IMR-90 (cell line): ENCODE data around the gene TRPV4. TPM values are rescaled to one million over a fixed set of nuclear protein-coding genes. Genes with fewer than 3 reads are reported as not detected.
A peak's percentile ranks its signal among the peaks of the same experiment; 100 is the strongest.

ENCODE experiments used
- ATAC-seq: fragments of 200-7000 bp; cut with Tn5 transposase; 2 replicates; pipeline ENCODE4 v1.9.1; 2020; ENCODE audit warnings: low read depth, mild to moderate bottlenecking, moderate library complexity
- BruUV-seq: library from RNA; stranded (reverse); fragments of 400-500 nt; replicated peaks from 2 replicates; lab custom pipeline; 2021; lab: Mats Ljungman, UMichigan
- CTCF ChIA-PET: fragments of 300-600 bp; formaldehyde crosslinking; extraction: SDS; loops from one replicate; lab custom pipeline; 2021; ENCODE audit warnings: antibody characterized with exemption; lab: Yijun Ruan, JAX
- POLR2A ChIA-PET: fragments of 300-600 bp; sonication (Branson Sonifier 250); formaldehyde crosslinking; loops from one replicate; lab custom pipeline; 2022; ENCODE audit warnings: antibody characterized with exemption; ENCODE audit not compliant: unreplicated experiment; lab: Charles Lee
- DNase-seq: peaks from one replicate; pipeline ENCODE4 v3.0.0; 2013
- H2AFZ ChIP-seq: replicated peaks from 2 replicates; pipeline ENCODE3; 2013; ENCODE audit warnings: low read length, mild to moderate bottlenecking; ENCODE audit not compliant: poor library complexity
- H2AK5ac ChIP-seq: 2 replicates; pipeline ENCODE4 v1.6.1; 2013; ENCODE audit warnings: low read depth, low read length, inconsistent platforms
- H2AK9ac ChIP-seq: replicated peaks from 2 replicates; pipeline ENCODE3; 2013; ENCODE audit warnings: mild to moderate bottlenecking, low read depth, low read length, moderate library complexity; ENCODE audit not compliant: poor library complexity
- H2BK120ac ChIP-seq: 2 replicates; pipeline ENCODE4 v1.6.1; 2013; ENCODE audit warnings: low read depth, low read length, inconsistent platforms
- H2BK15ac ChIP-seq: 3 replicates; pipeline ENCODE4 v1.6.1; 2013; ENCODE audit warnings: low read depth, low read length, inconsistent platforms
- H2BK20ac ChIP-seq: 2 replicates; pipeline ENCODE4 v1.6.1; 2013; ENCODE audit warnings: low read depth, mild to moderate bottlenecking, inconsistent platforms, low read length, moderate library complexity
- H2BK5ac ChIP-seq: 2 replicates; pipeline ENCODE4 v1.6.1; 2013; ENCODE audit warnings: mild to moderate bottlenecking, low read depth, low read length, inconsistent platforms; ENCODE audit not compliant: poor library complexity, severe bottlenecking
- H3K14ac ChIP-seq: replicated peaks from 2 replicates; pipeline ENCODE4 v1.6.1; 2013; ENCODE audit warnings: low read depth, low read length, inconsistent platforms
- H3K18ac ChIP-seq: 2 replicates; pipeline ENCODE4 v1.6.1; 2013; ENCODE audit warnings: low read depth, low read length, control low read depth
- H3K23ac ChIP-seq: 2 replicates; pipeline ENCODE4 v1.6.1; 2013; ENCODE audit warnings: low read depth, low read length, inconsistent platforms
- H3K27ac ChIP-seq: 2 replicates; pipeline ENCODE4 v1.5.1; 2013; ENCODE audit warnings: mild to moderate bottlenecking, control low read depth, low read length; ENCODE audit not compliant: insufficient read depth
- H3K27me3 ChIP-seq: 2 replicates; pipeline ENCODE4 v1.6.1; 2013; ENCODE audit warnings: low read length; ENCODE audit not compliant: control insufficient read depth, insufficient read depth
- H3K36me3 ChIP-seq: 2 replicates; pipeline ENCODE4 v1.6.1; 2013; ENCODE audit warnings: low read length, mixed read lengths; ENCODE audit not compliant: control insufficient read depth, insufficient read depth
- H3K4ac ChIP-seq: 2 replicates; pipeline ENCODE4 v1.6.1; 2013; ENCODE audit warnings: low read depth, low read length, inconsistent platforms
- H3K4me1 ChIP-seq: 2 replicates; pipeline ENCODE4 v1.6.1; 2013; ENCODE audit warnings: low read length, mixed read lengths; ENCODE audit not compliant: control insufficient read depth, insufficient read depth
- H3K4me2 ChIP-seq: 2 replicates; pipeline ENCODE4 v1.6.1; 2013; ENCODE audit warnings: low read depth, mild to moderate bottlenecking, control low read depth, low read length, moderate library complexity
- H3K4me3 ChIP-seq: 2 replicates; pipeline ENCODE4 v1.5.1; 2013; ENCODE audit warnings: low read depth, mild to moderate bottlenecking, control low read depth, low read length, moderate library complexity; ENCODE audit not compliant: insufficient read depth
- H3K56ac ChIP-seq: 2 replicates; pipeline ENCODE4 v1.6.1; 2013; ENCODE audit warnings: low read length, inconsistent platforms; ENCODE audit not compliant: insufficient read depth; ENCODE audit errors: extremely low read depth
- H3K79me1 ChIP-seq, 2 experiments: 2 replicates each; pipeline ENCODE4 v1.6.1; 2013; ENCODE audit warnings: low read length in 2 of 2, inconsistent platforms in 1 of 2, low read depth in 1 of 2
- H3K9ac ChIP-seq: 2 replicates; pipeline ENCODE4 v1.6.1; 2013; ENCODE audit warnings: low read depth, low read length, control low read depth
- H3K9me1 ChIP-seq: 2 replicates; pipeline ENCODE4 v1.6.1; 2013; ENCODE audit warnings: low read length, inconsistent platforms; ENCODE audit not compliant: insufficient read depth
- H3K9me3 ChIP-seq: 2 replicates; pipeline ENCODE4 v1.6.1; 2013; ENCODE audit warnings: low read length; ENCODE audit not compliant: control insufficient read depth, insufficient read depth
- H4K20me1 ChIP-seq: 2 replicates; pipeline ENCODE4 v1.6.1; 2013; ENCODE audit warnings: low read length, inconsistent platforms; ENCODE audit not compliant: insufficient read depth
- H4K5ac ChIP-seq: 2 replicates; pipeline ENCODE4 v1.6.1; 2013; ENCODE audit warnings: mild to moderate bottlenecking, low read depth, low read length, control low read depth
- H4K8ac ChIP-seq, 2 experiments: 2 replicates each; pipeline ENCODE4 v1.6.1; 2013; ENCODE audit warnings: low read depth in 2 of 2, low read length in 2 of 2, control low read depth in 1 of 2, inconsistent platforms in 1 of 2
- H4K91ac ChIP-seq: 2 replicates; pipeline ENCODE4 v1.6.1; 2013; ENCODE audit warnings: low read depth, low read length, inconsistent platforms; ENCODE audit not compliant: insufficient read depth
- BHLHE40 ChIP-seq: fragments of 150-350 bp; IDR thresholded peaks from 2 replicates; pipeline ENCODE4 v1.6.1; 2016; ENCODE audit warnings: mild to moderate bottlenecking, low read depth, low read length
- CEBPB ChIP-seq: IDR thresholded peaks from 2 replicates; pipeline ENCODE4 v1.6.1; 2012; ENCODE audit warnings: low read depth, low read length, improper control_type of control experiment
- CHD1 ChIP-seq: IDR thresholded peaks from 2 replicates; pipeline ENCODE4 v1.6.1; 2012; ENCODE audit warnings: low read depth, low read length, improper control_type of control experiment
- FOS ChIP-seq: fragments of 150-350 bp; IDR thresholded peaks from 2 replicates; pipeline ENCODE4 v1.6.1; 2016; ENCODE audit warnings: low read depth, low read length
- MAFK ChIP-seq: IDR thresholded peaks from 2 replicates; pipeline ENCODE4 v1.6.1; 2012; ENCODE audit warnings: low read depth, low read length, improper control_type of control experiment
- MAZ ChIP-seq: IDR thresholded peaks from 2 replicates; pipeline ENCODE4 v1.6.1; 2012; ENCODE audit warnings: low read depth, mild to moderate bottlenecking, low read length, improper control_type of control experiment, moderate library complexity, borderline replicate concordance
- MXI1 ChIP-seq: IDR thresholded peaks from 2 replicates; pipeline ENCODE4 v1.6.1; 2012; ENCODE audit warnings: low read depth, mild to moderate bottlenecking, low read length, moderate library complexity, borderline replicate concordance
- POLR2A ChIP-seq: IDR thresholded peaks from 2 replicates; pipeline ENCODE4 v1.6.1; 2012; ENCODE audit warnings: mild to moderate bottlenecking, low read depth, low read length
- RAD21 ChIP-seq: IDR thresholded peaks from 2 replicates; pipeline ENCODE4 v1.6.1; 2012; ENCODE audit warnings: low read length, improper control_type of control experiment
- RCOR1 ChIP-seq: IDR thresholded peaks from 2 replicates; pipeline ENCODE4 v1.6.1; 2012; ENCODE audit warnings: mild to moderate bottlenecking, low read length, improper control_type of control experiment; ENCODE audit not compliant: insufficient replicate concordance
- RFX5 ChIP-seq: IDR thresholded peaks from 2 replicates; pipeline ENCODE4 v1.8.0; 2012; ENCODE audit warnings: low read depth, mild to moderate bottlenecking, low read length, moderate library complexity
- SMC3 ChIP-seq: fragments of 150-350 bp; IDR thresholded peaks from 2 replicates; pipeline ENCODE4 v1.6.1; 2016; ENCODE audit warnings: low read depth, mild to moderate bottlenecking, antibody characterized with exemption, low read length, moderate library complexity
- WGBS, 2 experiments: methylation state at CpG; one replicate each; pipeline versions ENCODE4 v1.1.5 to v1.1.7; 2013; ENCODE audit warnings: missing lambda C conversion rate in 2 of 2; ENCODE audit not compliant: insufficient read length in 1 of 2; ENCODE audit errors: extremely low coverage in 2 of 2; 5-methylcytosine and 5-hydroxymethylcytosine counted together
- dilution Hi-C: fragments of 300-500 bp; cut with HindIII; formaldehyde crosslinking; loops from one replicate; pipeline ENCODE4 v1.14.3; 2018; ENCODE audit warnings: low sequenced_read_pairs; ENCODE audit not compliant: unreplicated experiment
- in situ Hi-C: fragments of 300-500 bp; cut with MboI; formaldehyde crosslinking; loops from 3 replicates; pipeline ENCODE4 v1.14.3; 2019; ENCODE audit warnings: low sequenced_read_pairs, inconsistent platforms, mixed read lengths
- intact Hi-C: fragments of 100-400 bp; cut with micrococcal nuclease; formaldehyde crosslinking; loops from 2 replicates; pipeline ENCODE4 v1.10.0; 2022
- polyA plus RNA-seq, 3 experiments: library from polyadenylated mRNA; depleted of rRNA; stranded (reverse); fragments of >200 nt; gene quantifications; 2 replicates each; pipeline ENCODE4 v1.2.3, GENCODE V29; 2012; ENCODE audit warnings: low replicate concordance in 1 of 3
- total RNA-seq: library from RNA; depleted of rRNA; stranded (reverse); fragments of >200 nt; gene quantifications from 2 replicates; pipeline ENCODE4 v1.2.3, GENCODE V29; 2012
- TF ChIP-seq, protein P1 (sequence below): conservative IDR thresholded peaks from 2 replicates; pipeline ENCODE4 v1.5.1; 2012; ENCODE audit warnings: mild to moderate bottlenecking, low read depth, low read length, improper control_type of control experiment
- TF ChIP-seq, protein P2 (sequence below): fragments of 150-350 bp; IDR thresholded peaks from 2 replicates; pipeline ENCODE4 v1.6.1; 2016; ENCODE audit warnings: low read depth, mild to moderate bottlenecking, low read length, moderate library complexity, borderline replicate concordance

The TRPV4 gene
- total and polyA plus RNA-seq, 2 of the 4 experiments (the other 2 are of a cell fraction) = 1.1 to 6.1 TPM

DNA sequence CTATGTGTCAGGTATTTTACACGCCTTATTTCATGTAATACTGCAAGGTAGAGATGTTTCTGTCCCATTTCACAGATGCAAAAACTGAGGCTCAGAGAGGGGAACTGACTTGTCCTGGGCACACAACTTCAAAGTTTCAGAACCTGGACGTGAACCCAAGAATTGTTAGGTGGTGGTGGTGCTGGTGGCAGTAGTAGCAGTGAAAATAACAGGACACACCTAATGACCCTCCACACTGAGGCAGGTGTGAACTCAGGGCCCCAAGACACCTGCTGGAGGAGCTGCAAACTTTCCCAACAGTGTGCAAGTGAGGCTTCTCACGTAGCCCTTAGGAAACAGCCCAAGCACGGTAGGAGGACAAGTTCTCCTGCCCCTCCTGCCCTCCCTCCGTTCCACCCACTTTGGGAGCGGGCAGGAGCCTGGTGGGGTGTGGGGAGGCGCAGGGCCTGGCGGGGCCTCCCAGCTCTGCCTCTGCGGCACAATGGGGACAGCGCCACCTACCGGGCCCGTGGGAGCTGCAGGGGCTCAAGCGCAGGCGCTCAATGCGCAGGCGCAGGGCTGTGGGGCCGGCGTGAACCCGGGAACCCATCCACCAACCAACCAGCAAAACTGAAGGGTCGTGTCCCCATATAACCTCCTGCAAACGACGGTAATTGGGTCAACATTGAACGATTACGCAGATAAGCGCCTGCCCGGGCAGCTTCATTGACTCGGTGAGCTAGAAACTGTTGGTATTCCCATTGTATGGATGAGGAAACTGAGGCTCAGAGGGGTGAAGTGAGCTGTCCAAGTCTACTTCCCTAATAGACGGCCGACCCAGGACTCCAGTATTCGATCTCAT, 12.0 kb upstream of the TRPV4 start:
- Histone ChIP-seq H3K27me3 (no peaks in the 10 kb centered on the region; the same call in 1 of the 2 replicates), H4K91ac (peak overlapping the region; percentile 55; the same call in 1 of the 2 replicates), H2AK5ac (no peak overlapping the region), H3K27ac (no peak overlapping the region), H3K9me3 (no peaks in the 10 kb centered on the region), H3K4me3 (peak overlapping the region; percentile 33), H2AK9ac (peak overlapping the region; percentile 46), H2BK15ac (no peak overlapping the region), H3K56ac (no peak overlapping the region), H2BK20ac (no peak overlapping the region), H3K4me2 (peak overlapping the region; percentile 90), H3K23ac (no peak overlapping the region), H4K5ac (peak overlapping the region; percentile 28; the same call in 1 of the 2 replicates), H2AFZ (peak overlapping the region; percentile 91), H3K79me1 (no peaks in the 10 kb centered on the region), H3K18ac (no peak overlapping the region), H3K36me3 (no peaks in the 10 kb centered on the region), H2BK5ac (no peak overlapping the region), H3K9ac (peak overlapping the region; percentile 63; the same call in 1 of the 2 replicates), H4K20me1 (no peaks in the 10 kb centered on the region), H3K9me1 (no peaks in the 10 kb centered on the region), H3K4me1 (no peaks in the 10 kb centered on the region), H3K14ac (peak overlapping the region; percentile 78; the same call in 1 of the 2 replicates), H2BK120ac (no peak overlapping the region), H3K4ac (peak overlapping the region; percentile 74; the same call in 1 of the 2 replicates), H4K8ac (peak overlapping the region; percentile 79 to 93)
- ChIA-PET CTCF (interaction anchor here (0.6 to 1.6 kb wide), 19 partner anchors 10 to 324 kb away, joined by 3 to 23 read pairs (median 4); partner anchors contain the start of gene TRPV4), POLR2A (no interaction called here)
- dilution Hi-C loops = no loop called here
- BruUV-seq = no TSS peak
- ATAC-seq (peak; percentile 100), DNase-seq (peak; percentile 65)
- intact Hi-C loops = loop anchor here (1.0 to 2.0 kb wide), 3 partner anchors 40 to 326 kb away; no protein-coding TSS in a partner anchor
- in situ Hi-C loops = loop anchor here (5.0 kb wide), 1 partner anchor 43 kb away; no protein-coding TSS in a partner anchor
- TF ChIP-seq, protein P1, sequence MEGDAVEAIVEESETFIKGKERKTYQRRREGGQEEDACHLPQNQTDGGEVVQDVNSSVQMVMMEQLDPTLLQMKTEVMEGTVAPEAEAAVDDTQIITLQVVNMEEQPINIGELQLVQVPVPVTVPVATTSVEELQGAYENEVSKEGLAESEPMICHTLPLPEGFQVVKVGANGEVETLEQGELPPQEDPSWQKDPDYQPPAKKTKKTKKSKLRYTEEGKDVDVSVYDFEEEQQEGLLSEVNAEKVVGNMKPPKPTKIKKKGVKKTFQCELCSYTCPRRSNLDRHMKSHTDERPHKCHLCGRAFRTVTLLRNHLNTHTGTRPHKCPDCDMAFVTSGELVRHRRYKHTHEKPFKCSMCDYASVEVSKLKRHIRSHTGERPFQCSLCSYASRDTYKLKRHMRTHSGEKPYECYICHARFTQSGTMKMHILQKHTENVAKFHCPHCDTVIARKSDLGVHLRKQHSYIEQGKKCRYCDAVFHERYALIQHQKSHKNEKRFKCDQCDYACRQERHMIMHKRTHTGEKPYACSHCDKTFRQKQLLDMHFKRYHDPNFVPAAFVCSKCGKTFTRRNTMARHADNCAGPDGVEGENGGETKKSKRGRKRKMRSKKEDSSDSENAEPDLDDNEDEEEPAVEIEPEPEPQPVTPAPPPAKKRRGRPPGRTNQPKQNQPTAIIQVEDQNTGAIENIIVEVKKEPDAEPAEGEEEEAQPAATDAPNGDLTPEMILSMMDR = peak; percentile 98
- no peak for TF ChIP-seq MXI1
- TF ChIP-seq MAFK = no peak
- no peak for TF ChIP-seq FOS
- no peak for TF ChIP-seq RFX5
- TF ChIP-seq MAZ = peak; percentile 86; the same call in 1 of the 2 replicates
- TF ChIP-seq SMC3 = peak; percentile 74
- peak; percentile 24; the same call in 1 of the 2 replicates for TF ChIP-seq BHLHE40
- no peak for TF ChIP-seq CHD1
- TF ChIP-seq CEBPB = no peak
- no peak for TF ChIP-seq RCOR1
- TF ChIP-seq RAD21 = peak; percentile 91
- TF ChIP-seq, protein P2, sequence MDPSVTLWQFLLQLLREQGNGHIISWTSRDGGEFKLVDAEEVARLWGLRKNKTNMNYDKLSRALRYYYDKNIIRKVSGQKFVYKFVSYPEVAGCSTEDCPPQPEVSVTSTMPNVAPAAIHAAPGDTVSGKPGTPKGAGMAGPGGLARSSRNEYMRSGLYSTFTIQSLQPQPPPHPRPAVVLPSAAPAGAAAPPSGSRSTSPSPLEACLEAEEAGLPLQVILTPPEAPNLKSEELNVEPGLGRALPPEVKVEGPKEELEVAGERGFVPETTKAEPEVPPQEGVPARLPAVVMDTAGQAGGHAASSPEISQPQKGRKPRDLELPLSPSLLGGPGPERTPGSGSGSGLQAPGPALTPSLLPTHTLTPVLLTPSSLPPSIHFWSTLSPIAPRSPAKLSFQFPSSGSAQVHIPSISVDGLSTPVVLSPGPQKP = no peak
- TF ChIP-seq POLR2A = no peak
- WGBS, 2 experiments = 4% methylated on average over 9 of the region's 30 CpGs; no CpG with 5 or more reads in 1 of the 2 experiments
